SK-N-SH (cell line): ENCODE data around the gene CENATAC. TPM values are rescaled to one million over a fixed set of nuclear protein-coding genes. Genes with fewer than 3 reads are reported as not detected.
"Not testable (repeated sequence)": the region's sequence is repeated elsewhere in the genome, so short reads cannot be mapped to it uniquely, and the experiment has no call there.

Experiments used
- CTCF ChIA-PET: fragments of 300-600, 350-600 bp; formaldehyde crosslinking; extraction: SDS; loops from one replicate; lab custom pipeline; 2021; lab: Yijun Ruan, JAX
- POLR2A ChIA-PET: fragments of 350-600 bp; sonication (Branson Sonifier 250); formaldehyde crosslinking; extraction: SDS; loops from one replicate; lab custom pipeline; 2020; ENCODE audit warnings: antibody characterized with exemption, inconsistent platforms; lab: Yijun Ruan, JAX
- DNase-seq: peaks from one replicate; pipeline ENCODE4 v3.0.0; 2012
- H2AFZ ChIP-seq: fragments of 200-600 bp; sonication (generic); 2 replicates; pipeline ENCODE4 v1.8.1; 2016; ENCODE audit warnings: antibody characterized with exemption, mild to moderate bottlenecking, low read depth
- H3F3A ChIP-seq: fragments of 200-600 bp; sonication (generic); replicated peaks from 2 replicates; pipeline ENCODE3; 2016; ENCODE audit warnings: antibody characterized with exemption, mild to moderate bottlenecking; ENCODE audit not compliant: insufficient read depth
- H3K27ac ChIP-seq, 2 experiments: fragments of 200-500 bp in 1 of 2; fragments of 200-600 bp in 1 of 2; sonication (Bioruptor generic) in 1 of 2; sonication (generic), shearing (Covaris generic) in 1 of 2; 2 replicates each; pipeline versions ENCODE4 v1.5.1 to v1.6.1; 2014 to 2016; ENCODE audit warnings: low read depth in 2 of 2, inconsistent platforms in 1 of 2, low read length in 1 of 2, mild to moderate bottlenecking in 1 of 2, mixed read lengths in 1 of 2
- H3K27me3 ChIP-seq: fragments of 200-600 bp; sonication (generic), shearing (Covaris generic); 2 replicates; pipeline ENCODE4 v1.6.1; 2016; ENCODE audit warnings: mixed run types; ENCODE audit not compliant: insufficient read depth
- H3K36me3 ChIP-seq, 2 experiments: fragments of 200-500 bp in 1 of 2; fragments of 200-600 bp in 1 of 2; sonication (Bioruptor generic) in 1 of 2; sonication (generic) in 1 of 2; replicated peaks in 1 of 2; 2 replicates each; pipeline versions ENCODE3 to v1.5.1; 2014 to 2016; ENCODE audit warnings: low read length in 1 of 2, mild to moderate bottlenecking in 1 of 2; ENCODE audit not compliant: insufficient read depth in 2 of 2, control insufficient read depth in 1 of 2
- H3K4me1 ChIP-seq, 2 experiments: fragments of 200-500 bp in 1 of 2; fragments of 200-600 bp in 1 of 2; sonication (Bioruptor generic) in 1 of 2; sonication (generic), shearing (Covaris generic) in 1 of 2; 2 replicates each; pipeline versions ENCODE4 v1.5.1 to v1.6.1; 2014 to 2016; ENCODE audit warnings: low read depth in 1 of 2, low read length in 1 of 2, mixed run types in 1 of 2; ENCODE audit not compliant: insufficient read depth in 2 of 2, control insufficient read depth in 1 of 2
- H3K4me2 ChIP-seq: fragments of 200-600 bp; sonication (generic), shearing (Covaris generic); 2 replicates; pipeline ENCODE4 v1.6.1; 2017; ENCODE audit warnings: mixed run types
- H3K4me3 ChIP-seq, 2 experiments: fragments of 200-500 bp in 1 of 2; fragments of 200-600 bp in 1 of 2; sonication (Bioruptor generic) in 1 of 2; sonication (generic), shearing (Covaris generic) in 1 of 2; 2 replicates each; pipeline versions ENCODE4 v1.5.1 to v1.8.1; 2014 to 2016; ENCODE audit warnings: low read depth in 2 of 2, inconsistent platforms in 1 of 2, low read length in 1 of 2, mild to moderate bottlenecking in 1 of 2, mixed read lengths in 1 of 2, moderate library complexity in 1 of 2
- H3K79me2 ChIP-seq: fragments of 200-600 bp; sonication (generic); 2 replicates; pipeline ENCODE4 v1.8.1; 2017; ENCODE audit warnings: mild to moderate bottlenecking; ENCODE audit not compliant: insufficient read depth
- H3K9ac ChIP-seq: fragments of 200-600 bp; sonication (generic); 2 replicates; pipeline ENCODE4 v1.6.1; 2017; ENCODE audit warnings: mixed run types
- H3K9me2 ChIP-seq: fragments of 200-600 bp; sonication (generic); 2 replicates; pipeline ENCODE4 v1.6.1; 2017; ENCODE audit warnings: mixed run types
- H3K9me3 ChIP-seq: fragments of 200-600 bp; sonication (generic); 2 replicates; pipeline ENCODE4 v1.6.1; 2017; ENCODE audit warnings: mixed run types, mild to moderate bottlenecking, moderate library complexity
- H4K20me1 ChIP-seq: fragments of 200-600 bp; sonication (generic); 2 replicates; pipeline ENCODE4 v1.6.1; 2017; ENCODE audit warnings: mild to moderate bottlenecking, mixed run types; ENCODE audit not compliant: insufficient read depth
- CTCF ChIP-seq: fragments of 200-600 bp; sonication (generic); IDR thresholded peaks from 2 replicates; pipeline ENCODE4 v1.6.1; 2017; ENCODE audit warnings: antibody characterized with exemption, mild to moderate bottlenecking, moderate library complexity
- EZH2phosphoT487 ChIP-seq: fragments of 200-600 bp; sonication (generic); IDR thresholded peaks from 2 replicates; pipeline ENCODE4 v1.6.1; 2017; ENCODE audit warnings: low read depth, mixed run types, mild to moderate bottlenecking, antibody characterized with exemption, moderate library complexity, borderline replicate concordance
- FOXJ3 ChIP-seq: sonication (generic); formaldehyde crosslinking; IDR thresholded peaks from 2 replicates; pipeline ENCODE4 v1.5.1; 2020; ENCODE audit warnings: mild to moderate bottlenecking, missing genetic modification reagents
- JUND ChIP-seq: IDR thresholded peaks from 2 replicates; pipeline ENCODE4 v1.4.0; 2012
- MEF2A ChIP-seq: IDR thresholded peaks from 2 replicates; pipeline ENCODE4 v1.4.0; 2012; ENCODE audit warnings: low read depth, borderline replicate concordance
- PBX3 ChIP-seq: IDR thresholded peaks from 2 replicates; pipeline ENCODE4; 2012
- RFX5 ChIP-seq: IDR thresholded peaks from 2 replicates; pipeline ENCODE4 v1.6.1; 2012; ENCODE audit warnings: mild to moderate bottlenecking, improper control_type of control experiment, low read length
- SMC3 ChIP-seq: IDR thresholded peaks from 2 replicates; pipeline ENCODE4 v1.6.1; 2012; ENCODE audit warnings: low read depth, low read length, improper control_type of control experiment
- TAF1 ChIP-seq: IDR thresholded peaks from 2 replicates; pipeline ENCODE4 v1.6.1; 2012; ENCODE audit warnings: low read depth, mild to moderate bottlenecking, low read length, moderate library complexity, borderline replicate concordance
- USF1 ChIP-seq: IDR thresholded peaks from 2 replicates; pipeline ENCODE4 v1.4.0; 2012; ENCODE audit warnings: low read depth, borderline replicate concordance
- USF2 ChIP-seq: fragments of 150-350 bp; IDR thresholded peaks from 2 replicates; pipeline ENCODE4 v1.6.1; 2017; ENCODE audit warnings: antibody characterized with exemption, low read length, low read depth, borderline replicate concordance
- ZBTB33 ChIP-seq: IDR thresholded peaks from 2 replicates; pipeline ENCODE4 v1.4.0; 2012; ENCODE audit warnings: low read depth, borderline replicate concordance
- WGBS: methylation state at CpG from one replicate; pipeline ENCODE4 v1.1.6; 2017; ENCODE audit warnings: low lambda C conversion rate; 5-methylcytosine and 5-hydroxymethylcytosine counted together
- polyA plus RNA-seq, 3 experiments: library from polyadenylated mRNA; depleted of rRNA; stranded (reverse); fragments of >200 nt; gene quantifications; 2 replicates each; pipeline ENCODE4 v1.2.3, GENCODE V29; 2012

The CENATAC gene
- polyA plus RNA-seq, 1 of the 3 experiments (the other 2 are of a cell fraction), result 16.0 TPM

- no peak overlapping the region for H3K4me2 ChIP-seq
- H4K20me1 ChIP-seq, result no peaks in the 10 kb centered on the region
- no peaks in the 10 kb centered on the region for H3K4me1 ChIP-seq
- H3K27ac ChIP-seq, result no peak overlapping the region
- no peaks in the 10 kb centered on the region for H3K9me3 ChIP-seq
- H2AFZ ChIP-seq, result no peak overlapping the region
- no peaks in the 10 kb centered on the region for H3K9me2 ChIP-seq
- H3K27me3 ChIP-seq, result no peaks in the 10 kb centered on the region; the same call in 1 of the 2 replicates
- 68% methylated on average over 11 of the region's 21 CpGs for WGBS
- H3K36me3 ChIP-seq, result no peaks in the 10 kb centered on the region
- no peak for DNase-seq
- H3K9ac ChIP-seq, result no peak overlapping the region
- no peak overlapping the region for H3K4me3 ChIP-seq
- TF ChIP-seq EZH2phosphoT487 (no peak), MEF2A (no peak), USF1 (no peak), SMC3 (no peak), RFX5 (no peak), JUND (no peak), FOXJ3 (CRISPR knock-in tag) (no peak), CTCF (no peak), TAF1 (no peak), ZBTB33 (no peak), USF2 (no peak), PBX3 (no peak)
- TF ChIP-seq, all 33 proteins: peak for 0
- no peaks in the 10 kb centered on the region for H3K79me2 ChIP-seq
- POLR2A ChIA-PET, result no interaction called here
- CTCF ChIA-PET, result interaction anchor here (0.9 to 1.2 kb wide), 2 partner anchors 50 to 110 kb away, joined by 3 to 4 read pairs; no protein-coding TSS in a partner anchor
- no peaks in the 10 kb centered on the region for H3F3A ChIP-seq
Observed at GRCh38 chr11:118980191-118980881, 17.6 kb upstream of the CENATAC start.

- H3K27ac ChIP-seq, H4K20me1 ChIP-seq, H2AFZ ChIP-seq, H3K79me2 ChIP-seq, H3K27me3 ChIP-seq, CTCF ChIA-PET, H3K4me2 ChIP-seq, DNase-seq, H3K36me3 ChIP-seq, H3K9me3 ChIP-seq, H3K4me1 ChIP-seq, H3K9me2 ChIP-seq, H3K4me3 ChIP-seq, H3K9ac ChIP-seq, POLR2A ChIA-PET, H3F3A ChIP-seq: not testable (repeated sequence)
- 84% methylated on average over 6 of the region's 8 CpGs for WGBS
Observed at GRCh38 chr11:118984337-118984736, 13.6 kb upstream of the CENATAC start.
